NCI-H2081 (cell line): ENCODE results near the gene EXOSC6.
A peak's percentile ranks its signal among the peaks of the same experiment; 100 is the strongest.
"Not testable (repeated sequence)": the region's sequence is repeated elsewhere in the genome, so short reads cannot be mapped to it uniquely, and the experiment has no call there.

ENCODE experiments used
- DNase-seq, 2 experiments: peaks; one replicate each; lab custom pipeline; 2025; lab: John Stamatoyannopoulos, UW

The EXOSC6 gene

GRCh38 chr16:70254965-70255286 is 3.2 kb upstream of the EXOSC6 start:
- DNase-seq, result no peak

- no peak for DNase-seq
Measured at GRCh38 chr16:70254180-70254964, 2.6 kb upstream of the EXOSC6 start.

- no peak for DNase-seq
Measured at GRCh38 chr16:70253291-70254106, 1.8 kb upstream of the EXOSC6 start.

- DNase-seq, result no peak
Measured at GRCh38 chr16:70252355-70252988, 732 bp upstream of the EXOSC6 start.

GRCh38 chr16:70250748-70251628 is 752 bp downstream of the EXOSC6 start:
- peak in 1 of 2 experiments; percentile 43 for DNase-seq

GRCh38 chr16:70249697-70250096 is 2.0 kb downstream of the EXOSC6 start:
- DNase-seq, result not testable (repeated sequence)

- not testable (repeated sequence) for DNase-seq
Measured at GRCh38 chr16:70238773-70239172, 13.0 kb downstream of the EXOSC6 start.

- DNase-seq, result not testable (repeated sequence)
Measured at GRCh38 chr16:70231831-70232230, 19.9 kb downstream of the EXOSC6 start.

- not testable (repeated sequence) for DNase-seq
Measured at GRCh38 chr16:70226024-70226423, 25.7 kb downstream of the EXOSC6 start.

GRCh38 chr16:70225430-70225829 is 26.3 kb downstream of the EXOSC6 start:
- DNase-seq, result not testable (repeated sequence)

GRCh38 chr16:70224645-70225044 is 27.1 kb downstream of the EXOSC6 start:
- DNase-seq, result not testable (repeated sequence)

GRCh38 chr16:70223971-70224513 is 27.7 kb downstream of the EXOSC6 start:
- DNase-seq, result not testable (repeated sequence)

GRCh38 chr16:70223216-70223615 is 28.5 kb downstream of the EXOSC6 start:
- DNase-seq, result not testable (repeated sequence)

GRCh38 chr16:70222574-70222973 is 29.2 kb downstream of the EXOSC6 start:
- not testable (repeated sequence) for DNase-seq

- DNase-seq, result not testable (repeated sequence)
Measured at GRCh38 chr16:70218586-70218985, 33.2 kb downstream of the EXOSC6 start.

- not testable (repeated sequence) for DNase-seq
Measured at GRCh38 chr16:70206382-70206781, 45.4 kb downstream of the EXOSC6 start.

GRCh38 chr16:70204668-70205405 is 46.9 kb downstream of the EXOSC6 start:
- not testable (repeated sequence) for DNase-seq

GRCh38 chr16:70204010-70204409 is 47.7 kb downstream of the EXOSC6 start:
- not testable (repeated sequence) for DNase-seq

- DNase-seq, result not testable (repeated sequence)
Measured at GRCh38 chr16:70203508-70203907, 48.2 kb downstream of the EXOSC6 start.

- DNase-seq, result not testable (repeated sequence)
Measured at GRCh38 chr16:70200063-70200462, 51.7 kb downstream of the EXOSC6 start.
